Colonic mucosa (tissue), 4 donors: Measurements from ENCODE around the gene LMF1. TPM values are rescaled to one million over a fixed set of nuclear protein-coding genes. Genes with fewer than 3 reads are reported as not detected.

Experiments used
- DNase-seq: peaks from one replicate; pipeline ENCODE4 v3.0.0-alpha.2; 2020
- H3K27ac ChIP-seq: fragments of 200-600 bp; one replicate; pipeline ENCODE4 v1.8.0; 2021
- H3K27me3 ChIP-seq: fragments of 200-600 bp; one replicate; pipeline ENCODE4 v1.8.0; 2021
- H3K36me3 ChIP-seq: fragments of 200-600 bp; one replicate; pipeline ENCODE4 v1.8.0; 2021
- H3K4me1 ChIP-seq: fragments of 200-600 bp; one replicate; pipeline ENCODE4 v1.8.0; 2021; ENCODE audit warnings: mild to moderate bottlenecking
- H3K4me3 ChIP-seq: fragments of 200-600 bp; one replicate; pipeline ENCODE4 v1.8.0; 2021
- H3K9ac ChIP-seq, 2 donors: one replicate each; pipeline ENCODE4 v1.7.0; 2013; ENCODE audit warnings: control low read depth in 2 of 2, low read depth in 2 of 2, low read length in 2 of 2
- H3K9me3 ChIP-seq: fragments of 200-600 bp; one replicate; pipeline ENCODE4 v1.8.0; 2021
- intact Hi-C: fragments of 100-400 bp; cut with DNase I; formaldehyde crosslinking; loops from one replicate; pipeline ENCODE4 v1.14.1; 2022
- total RNA-seq, 2 donors: library from RNA; stranded (reverse); fragmentation: NEBNext Ultra II Directional in 1 of 2; extraction: Animal tissue kit (Norgen Biotek cat#: 25700) in 1 of 2; gene quantifications; one replicate each; pipeline ENCODE4 v1.2.1, GENCODE V29; 2021
- TF ChIP-seq, protein P1 (sequence below): fragments of 200-600 bp; IDR thresholded peaks from one replicate; pipeline ENCODE4 v1.8.0; 2022; ENCODE audit warnings: antibody characterized with exemption, mild to moderate bottlenecking
- donor health status: healthy.
- donor health status: DM: no; HTN: no; CAD: no.
- donor health status: DM: no; HTN: no; CAD: no.

LMF1 gene
- total RNA-seq, 2 donors from 2014 or later: 8.4 to 12.8 TPM

DNA sequence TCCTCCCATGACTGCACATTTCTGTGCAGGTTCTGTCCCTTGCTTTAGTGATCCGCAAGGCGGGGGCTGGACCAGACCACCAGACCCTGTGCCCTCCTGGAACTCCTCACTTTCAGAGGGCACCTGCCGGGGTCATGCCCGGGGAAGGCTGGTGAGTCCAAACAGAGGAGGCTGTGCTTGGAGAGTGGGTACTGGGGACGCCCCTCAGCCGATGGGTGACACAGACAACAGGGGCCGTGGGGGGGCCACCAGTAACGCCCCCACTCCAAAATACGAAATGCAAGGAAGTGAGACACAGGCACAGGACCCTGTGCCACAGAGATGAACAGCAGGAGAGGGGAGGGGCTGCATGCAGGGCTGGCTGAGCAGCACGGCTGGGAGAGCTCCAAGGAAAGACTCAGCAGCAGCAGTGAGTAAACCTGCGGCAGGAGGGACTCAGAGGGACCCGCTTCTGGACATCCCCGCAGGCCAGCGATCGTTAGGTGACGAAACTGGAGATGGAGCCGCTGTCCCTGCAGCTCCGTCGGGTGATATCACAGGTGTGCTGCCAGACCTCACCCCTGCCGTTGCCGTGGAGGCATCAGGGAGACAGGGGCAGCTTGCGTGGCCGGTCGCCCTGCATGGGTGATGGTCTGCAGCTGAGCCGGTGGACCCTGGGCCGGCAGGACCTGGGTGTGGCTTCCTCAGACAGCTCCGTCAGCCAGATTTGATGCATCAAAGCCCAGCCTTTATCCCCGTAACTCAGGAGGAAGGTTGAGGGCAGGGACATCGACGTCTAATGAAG lies 99.0 kb downstream of the LMF1 start:
- intact Hi-C loops: no loop called here
- Histone ChIP-seq H3K27ac (no peak overlapping the region), H3K9ac (no peak overlapping the region), H3K4me3 (no peak overlapping the region), H3K4me1 (no peaks in the 10 kb centered on the region), H3K27me3 (no peaks in the 10 kb centered on the region), H3K9me3 (no peaks in the 10 kb centered on the region), H3K36me3 (no peaks in the 10 kb centered on the region)
- TF ChIP-seq, protein P1, sequence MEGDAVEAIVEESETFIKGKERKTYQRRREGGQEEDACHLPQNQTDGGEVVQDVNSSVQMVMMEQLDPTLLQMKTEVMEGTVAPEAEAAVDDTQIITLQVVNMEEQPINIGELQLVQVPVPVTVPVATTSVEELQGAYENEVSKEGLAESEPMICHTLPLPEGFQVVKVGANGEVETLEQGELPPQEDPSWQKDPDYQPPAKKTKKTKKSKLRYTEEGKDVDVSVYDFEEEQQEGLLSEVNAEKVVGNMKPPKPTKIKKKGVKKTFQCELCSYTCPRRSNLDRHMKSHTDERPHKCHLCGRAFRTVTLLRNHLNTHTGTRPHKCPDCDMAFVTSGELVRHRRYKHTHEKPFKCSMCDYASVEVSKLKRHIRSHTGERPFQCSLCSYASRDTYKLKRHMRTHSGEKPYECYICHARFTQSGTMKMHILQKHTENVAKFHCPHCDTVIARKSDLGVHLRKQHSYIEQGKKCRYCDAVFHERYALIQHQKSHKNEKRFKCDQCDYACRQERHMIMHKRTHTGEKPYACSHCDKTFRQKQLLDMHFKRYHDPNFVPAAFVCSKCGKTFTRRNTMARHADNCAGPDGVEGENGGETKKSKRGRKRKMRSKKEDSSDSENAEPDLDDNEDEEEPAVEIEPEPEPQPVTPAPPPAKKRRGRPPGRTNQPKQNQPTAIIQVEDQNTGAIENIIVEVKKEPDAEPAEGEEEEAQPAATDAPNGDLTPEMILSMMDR: no peak
- DNase-seq: no peak

GRCh38 chr16:870856-871561 lies 99.8 kb downstream of the LMF1 start:
- Histone ChIP-seq H3K9ac (no peak overlapping the region), H3K9me3 (no peaks in the 10 kb centered on the region), H3K27me3 (no peaks in the 10 kb centered on the region), H3K27ac (no peak overlapping the region), H3K36me3 (no peaks in the 10 kb centered on the region), H3K4me3 (no peak overlapping the region), H3K4me1 (no peaks in the 10 kb centered on the region)
- TF ChIP-seq, protein P1: no peak
- DNase-seq: no peak
- intact Hi-C loops: no loop called here

DNA sequence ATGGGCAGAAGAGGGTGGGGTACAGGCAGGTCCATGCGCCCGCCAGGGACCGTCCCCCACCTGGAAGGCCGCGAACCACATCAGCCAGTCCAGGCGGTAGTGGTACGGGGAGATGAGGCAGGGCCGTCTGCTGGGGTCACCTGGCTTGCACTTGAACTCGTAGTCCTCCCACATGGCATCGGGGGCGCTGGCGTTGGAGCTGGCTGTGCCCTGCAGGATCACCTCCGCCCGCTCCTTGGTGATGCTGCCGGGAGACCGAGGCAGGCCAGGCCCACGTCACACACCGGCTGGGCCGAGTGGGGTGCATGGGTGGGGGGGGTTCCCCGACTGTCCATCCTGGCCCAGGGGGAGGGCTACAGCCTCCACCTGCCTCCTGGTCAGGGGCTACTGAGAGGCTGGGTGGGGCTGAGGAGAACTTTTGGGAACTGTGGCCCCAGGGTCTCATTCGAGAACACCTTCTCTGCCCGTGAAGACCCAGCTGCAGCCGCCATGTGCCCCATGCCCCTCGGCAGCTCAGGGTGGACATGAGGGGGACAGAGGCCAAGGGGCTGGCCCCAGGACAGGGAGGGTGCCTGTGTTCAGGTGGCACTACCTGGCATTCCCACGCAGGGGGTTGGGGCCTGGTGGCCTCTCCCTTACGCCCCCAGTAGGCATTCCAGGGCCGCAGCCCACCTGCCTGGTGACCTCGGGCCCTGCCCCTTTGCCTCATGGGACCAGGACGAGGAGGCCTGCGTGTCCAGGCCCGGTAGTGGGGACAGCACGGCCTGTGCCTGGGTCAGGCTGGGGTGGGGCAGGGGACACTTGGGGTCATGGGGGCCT lies 100.8 kb downstream of the LMF1 start:
- no peak overlapping the region for H3K9ac ChIP-seq

GRCh38 chr16:868846-869822 lies 101.7 kb downstream of the LMF1 start:
- no peaks in the 10 kb centered on the region for H3K4me1 ChIP-seq
- intact Hi-C loops: no loop called here
- H3K4me3 ChIP-seq: no peak overlapping the region
- H3K9me3 ChIP-seq: no peaks in the 10 kb centered on the region
- no peaks in the 10 kb centered on the region for H3K36me3 ChIP-seq
- no peak for DNase-seq
- no peaks in the 10 kb centered on the region for H3K27me3 ChIP-seq
- no peak overlapping the region for H3K27ac ChIP-seq
- TF ChIP-seq, protein P1: no peak
- no peak overlapping the region for H3K9ac ChIP-seq

More for the DNA sequence above, 100.8 kb downstream of the LMF1 start:
- Histone ChIP-seq H3K9me3 (no peaks in the 10 kb centered on the region), H3K36me3 (no peaks in the 10 kb centered on the region), H3K27me3 (no peaks in the 10 kb centered on the region), H3K4me3 (no peak overlapping the region), H3K4me1 (no peaks in the 10 kb centered on the region), H3K27ac (no peak overlapping the region)
- TF ChIP-seq, protein P1: no peak
- no peak for DNase-seq
- intact Hi-C loops: no loop called here
